Posterior vena cava (tissue), 2 donors: ENCODE data around the gene RGPD3. TPM values are rescaled to one million over a fixed set of nuclear protein-coding genes. Genes with fewer than 3 reads are reported as not detected.

Experiments used
- DNase-seq: peaks from one replicate; pipeline ENCODE4 v3.0.0-alpha.2; 2020; ENCODE audit warnings: low spot score
- intact Hi-C, 2 donors: fragments of 100-400 bp; cut with DNase I; formaldehyde crosslinking; loops; one replicate each; pipeline versions ENCODE4 v1.14.1 to v1.14.2; 2022 to 2023
- total RNA-seq, 2 donors: library from RNA; stranded (reverse); fragmentation: NEBNext Ultra II Directional; extraction: Animal tissue kit (Norgen Biotek cat#: 25700); gene quantifications; one replicate each; pipeline ENCODE4 v1.2.1, GENCODE V29; 2021
- donor health status: DM: yes; HTN: yes; CAD: no.
- donor health status: DM: yes; HTN: yes; CAD: no.

Gene RGPD3
- total RNA-seq, 2 donors from 2014 or later: 0.14 TPM; not detected in 1

- DNase-seq: no peak
- intact Hi-C loops: no loop called here
Measured at GRCh38 chr2:106356291-106356690, 111.9 kb downstream of the RGPD3 start.

- intact Hi-C loops: no loop called here
- DNase-seq: no peak
Measured at GRCh38 chr2:106353676-106354075, 114.5 kb downstream of the RGPD3 start.

- no peak for DNase-seq
- intact Hi-C loops: no loop called here
Measured at GRCh38 chr2:106350980-106351379, 117.2 kb downstream of the RGPD3 start.

GRCh38 chr2:106344302-106344701 lies 123.9 kb downstream of the RGPD3 start:
- DNase-seq: no peak
- intact Hi-C loops: no loop called here

- no peak for DNase-seq
- intact Hi-C loops: no loop called here
Measured at GRCh38 chr2:106343274-106343673, 124.9 kb downstream of the RGPD3 start.

- intact Hi-C loops: no loop called here
Measured at GRCh38 chr2:106342831-106343251, 125.4 kb downstream of the RGPD3 start.

GRCh38 chr2:106341666-106342065 lies 126.5 kb downstream of the RGPD3 start:
- intact Hi-C loops: no loop called here
- no peak for DNase-seq

More at GRCh38 chr2:106342831-106343251, 125.4 kb downstream of the RGPD3 start:
- DNase-seq: no peak

Other genes starting within 250 kb of the RGPD3 start
- gene CD8B2, start 19.0 kb upstream of the RGPD3 start, total RNA-seq: not detected